GM12875 (cell line): Measurements from ENCODE around the gene MRPS31.

ENCODE experiments used
- H3K4me3 ChIP-seq: one replicate; pipeline ENCODE4 v1.5.1; 2011; ENCODE audit warnings: low read depth, low read length, control low read depth
- CTCF ChIP-seq: IDR thresholded peaks from 2 replicates; pipeline ENCODE4 v1.5.1; 2011; ENCODE audit warnings: low read depth, mild to moderate bottlenecking, control low read depth, inconsistent platforms, low read length, moderate library complexity, borderline replicate concordance; ENCODE audit not compliant: insufficient read depth

MRPS31 gene

DNA sequence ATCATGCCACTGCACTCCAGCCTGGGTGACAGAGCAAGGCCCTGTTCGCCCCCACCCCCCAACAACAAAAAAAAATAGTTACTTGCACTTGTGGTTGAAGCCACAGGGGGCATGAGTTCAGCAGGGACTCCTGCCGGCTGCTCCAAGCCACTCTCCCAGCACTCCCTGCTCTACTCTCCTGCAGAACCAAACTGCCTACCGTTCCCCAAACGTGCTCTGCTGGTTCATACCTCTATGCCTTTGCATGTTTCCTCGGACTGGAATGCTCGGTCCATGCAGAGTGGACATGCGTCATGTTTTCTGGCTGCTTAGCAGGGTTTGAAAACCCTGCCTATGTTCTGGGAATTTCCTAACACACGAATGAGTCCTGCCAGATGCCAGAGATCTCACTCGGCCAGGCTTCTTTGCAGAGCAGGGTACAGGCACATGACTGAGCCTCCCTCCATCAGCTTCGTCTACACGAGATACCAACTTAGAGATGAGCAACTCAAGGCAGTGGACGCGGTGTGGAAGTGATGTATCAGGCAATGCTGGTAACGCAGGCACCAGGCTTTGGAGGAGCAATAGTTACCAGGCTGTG, 9.9 kb upstream of the MRPS31 start:
- peak; percentile 27; the same call in 1 of the 2 replicates for TF ChIP-seq CTCF
- no peak overlapping the region for H3K4me3 ChIP-seq

- no peak for TF ChIP-seq CTCF
- H3K4me3 ChIP-seq = no peak overlapping the region
Measured at GRCh38 chr13:40779796-40780285, 8.9 kb upstream of the MRPS31 start.

GRCh38 chr13:40779049-40779448, 8.1 kb upstream of the MRPS31 start:
- H3K4me3 ChIP-seq = no peak overlapping the region
- TF ChIP-seq CTCF = no peak

DNA sequence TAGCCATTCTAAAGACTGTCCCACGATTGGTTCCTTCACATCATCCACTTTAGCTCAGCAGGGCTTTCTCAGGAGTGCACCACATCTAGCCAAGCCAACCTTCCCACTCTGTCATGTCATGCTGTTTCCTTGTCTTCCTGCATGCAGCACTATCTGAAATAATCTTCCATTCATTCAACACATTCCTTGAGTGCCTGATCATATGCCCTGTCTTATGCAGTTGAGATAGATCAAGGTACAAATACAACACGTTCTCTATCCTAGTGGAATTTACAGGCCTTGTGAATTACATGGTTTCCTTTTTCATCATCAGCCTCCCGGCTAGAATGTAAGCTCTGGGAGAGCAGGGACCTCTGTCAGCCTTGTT, 6.8 kb upstream of the MRPS31 start:
- H3K4me3 ChIP-seq = no peak overlapping the region
- no peak for TF ChIP-seq CTCF

DNA sequence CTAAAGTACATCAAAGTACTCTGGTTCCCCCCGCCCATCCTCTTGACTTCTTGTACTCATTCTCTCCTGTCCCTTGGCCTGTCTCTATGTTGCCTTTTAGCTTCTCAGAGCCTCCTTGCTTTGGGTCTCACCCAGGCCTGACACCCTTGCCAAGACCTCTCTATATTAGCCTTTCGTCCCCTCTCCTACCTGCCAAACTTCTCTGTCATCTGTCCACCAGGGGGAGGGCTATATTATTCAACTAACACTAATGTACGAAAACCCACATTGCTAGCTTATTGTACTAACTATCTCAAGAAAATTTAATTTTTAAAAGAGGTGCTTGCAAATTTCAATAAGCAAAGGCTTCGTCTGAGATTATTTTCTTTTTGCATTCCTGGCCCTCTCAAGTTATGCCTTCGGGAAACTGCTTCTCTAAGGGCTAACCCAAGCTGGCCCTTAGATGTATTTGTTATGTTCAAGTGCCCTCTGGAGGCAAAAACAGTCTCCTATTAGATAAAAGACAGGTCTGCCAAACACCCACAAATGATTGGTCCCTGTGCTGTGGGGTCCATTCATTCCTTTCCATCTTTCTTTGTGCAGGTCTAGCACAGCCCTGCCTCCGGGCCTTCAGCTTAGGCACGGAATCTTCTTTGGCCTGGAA, 6.3 kb upstream of the MRPS31 start:
- peak; percentile 36 for TF ChIP-seq CTCF
- H3K4me3 ChIP-seq = no peak overlapping the region

GRCh38 chr13:40776681-40777165, 5.7 kb upstream of the MRPS31 start:
- TF ChIP-seq CTCF = no peak

DNA sequence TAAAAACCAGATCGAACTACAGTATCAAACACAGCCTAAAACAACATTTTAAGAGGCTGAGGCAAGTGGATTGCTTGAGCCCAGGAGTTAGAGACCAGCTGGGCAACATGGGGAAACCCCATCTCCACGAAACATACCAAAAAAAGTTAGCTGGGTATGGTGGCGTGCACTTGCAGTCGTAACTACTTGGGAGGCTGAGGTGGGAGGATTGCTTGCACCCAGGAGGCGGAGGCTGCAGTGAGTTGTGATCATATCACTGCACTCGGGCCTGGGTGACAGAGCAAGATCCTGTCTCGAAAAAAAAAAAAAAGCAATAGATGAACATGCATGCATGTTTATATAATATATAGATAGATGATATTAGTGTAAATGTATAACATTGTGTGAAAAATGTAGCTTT, 5.2 kb upstream of the MRPS31 start:
- no peak for TF ChIP-seq CTCF
- H3K4me3 ChIP-seq = no peak overlapping the region

More at GRCh38 chr13:40776681-40777165, 5.7 kb upstream of the MRPS31 start:
- H3K4me3 ChIP-seq = no peak overlapping the region
